ENCODE measurements around the gene METTL9.

GRCh38 chr16:21702276-21702675, 102.9 kb downstream of the METTL9 start:
- no peak for TF ChIP-seq CTCF (IDR thresholded peaks at IDR 0.05; ENCODE audit: low read depth, low read length)
- TF ChIP-seq MAX (IDR thresholded peaks at IDR 0.05; ENCODE audit: low read depth, low read length) = no peak
- no peak for TF ChIP-seq POLR2A (IDR thresholded peaks at IDR 0.05; ENCODE audit: extremely low read depth, insufficient read length)
